ENCODE results near the gene UBE3D.
"Not testable (repeated sequence)": the region's sequence is repeated elsewhere in the genome, so short reads cannot be mapped to it uniquely, and the experiment has no call there.

The UBE3D gene

GRCh38 chr6:82867946-82868345 lies 197.7 kb downstream of the UBE3D start:
- DNase-seq, result no peak

GRCh38 chr6:82866446-82866845 lies 199.2 kb downstream of the UBE3D start:
- DNase-seq, result no peak

GRCh38 chr6:82865461-82865860 lies 200.2 kb downstream of the UBE3D start:
- no peak for DNase-seq

GRCh38 chr6:82863781-82864180 lies 201.9 kb downstream of the UBE3D start:
- no peak for DNase-seq

GRCh38 chr6:82862543-82862942 lies 203.1 kb downstream of the UBE3D start:
- DNase-seq, result no peak

GRCh38 chr6:82861121-82861520 lies 204.5 kb downstream of the UBE3D start:
- no peak for DNase-seq

- DNase-seq, result not testable (repeated sequence)
Measured at GRCh38 chr6:82856077-82856476, 209.6 kb downstream of the UBE3D start.

- not testable (repeated sequence) for DNase-seq
Measured at GRCh38 chr6:82852904-82853303, 212.7 kb downstream of the UBE3D start.

- DNase-seq, result no peak
Measured at GRCh38 chr6:82843291-82843885, 222.3 kb downstream of the UBE3D start.

- no peak for DNase-seq
Measured at GRCh38 chr6:82842721-82843120, 222.9 kb downstream of the UBE3D start.
